Tibial nerve (tissue), 4 donors: ENCODE measurements around the gene HSD17B4. TPM values are rescaled to one million over a fixed set of nuclear protein-coding genes. Genes with fewer than 3 reads are reported as not detected.
"Not testable (repeated sequence)": the region's sequence is repeated elsewhere in the genome, so short reads cannot be mapped to it uniquely, and the experiment has no call there.

Experiments
- DNase-seq, 2 donors: peaks; one replicate each; pipeline ENCODE4 v3.0.0-alpha.2; 2019; ENCODE audit warnings: low spot score in 2 of 2
- H3K27ac ChIP-seq, 4 donors: fragments of 200-600 bp; sonication (generic) in 3 of 4; one replicate each; pipeline ENCODE4 v1.5.1; 2017 to 2019; ENCODE audit warnings: mild to moderate bottlenecking in 1 of 4
- H3K27me3 ChIP-seq, 2 donors: fragments of 200-600 bp; sonication (generic) in 1 of 2; one replicate each; pipeline versions ENCODE4 v1.5.1 to v1.6.0; 2017 to 2019
- H3K36me3 ChIP-seq, 3 donors: fragments of 200-600 bp; sonication (generic); one replicate each; pipeline ENCODE4 v1.5.1; 2018 to 2019
- H3K4me1 ChIP-seq, 4 donors: fragments of 200-600 bp; sonication (generic) in 3 of 4; one replicate each; pipeline ENCODE4 v1.5.1; 2017 to 2019
- H3K4me3 ChIP-seq, 4 donors: fragments of 200-600 bp; sonication (generic) in 3 of 4; one replicate each; pipeline ENCODE4 v1.5.1; 2017 to 2019; ENCODE audit warnings: mild to moderate bottlenecking in 1 of 4, moderate library complexity in 1 of 4
- H3K9me3 ChIP-seq, 4 donors: fragments of 200-600 bp; sonication (generic) in 3 of 4; one replicate each; pipeline ENCODE4 v1.5.1; 2017 to 2019
- CTCF ChIP-seq, 5 experiments: fragments of 200-600 bp in 3 of 5; fragments of 450-650 bp in 2 of 5; sonication (generic) in 3 of 5; IDR thresholded peaks; one replicate each; pipeline ENCODE4 v1.5.1; 2016 to 2019; ENCODE audit warnings: antibody characterized with exemption in 5 of 5, mild to moderate bottlenecking in 3 of 5, moderate library complexity in 2 of 5
- EP300 ChIP-seq, 2 donors: sonication (generic); formaldehyde crosslinking; IDR thresholded peaks; one replicate each; pipeline ENCODE4 v1.6.1; 2017; ENCODE audit warnings: antibody characterized with exemption in 2 of 2, mild to moderate bottlenecking in 1 of 2
- POLR2A ChIP-seq, 2 donors: fragments of 450-650 bp; IDR thresholded peaks; one replicate each; pipeline ENCODE4 v1.6.1; 2017; ENCODE audit warnings: antibody characterized with exemption in 2 of 2, mild to moderate bottlenecking in 2 of 2, moderate library complexity in 2 of 2
- WGBS, 2 donors: methylation state at CpG; one replicate each; pipeline ENCODE4 v1.1.5; 2018; 5-methylcytosine and 5-hydroxymethylcytosine counted together
- total RNA-seq, 4 donors: library from RNA; depleted of rRNA; stranded (reverse); fragments of >200 nt; gene quantifications; one replicate each; pipeline ENCODE4 v1.1.0, GENCODE V29; 2016

Gene HSD17B4
- total RNA-seq, 4 donors from 2014 or later: 108 to 176 (median 113) TPM

- no peak for TF ChIP-seq CTCF (IDR thresholded peaks at IDR 0.05)
- no peak for TF ChIP-seq EP300 (IDR thresholded peaks at IDR 0.05)
- no peak for TF ChIP-seq POLR2A (IDR thresholded peaks at IDR 0.05)
- H3K36me3 ChIP-seq: no peaks in the 10 kb centered on the region
- no peaks in the 10 kb centered on the region for H3K4me1 ChIP-seq
- H3K27ac ChIP-seq: no peak overlapping the region
- peak overlapping the region in 1 of 4 donors; percentile 5 for H3K4me3 ChIP-seq
- 78% methylated on average over 8 of the region's 8 CpGs for WGBS, 2 donors
- H3K27me3 ChIP-seq: no peaks in the 10 kb centered on the region
- peaks cover 0 to 3% (median 0%) of the 10 kb centered on the region in 4 donors for H3K9me3 ChIP-seq
- DNase-seq: no peak
These were observed 13.1 kb upstream of the HSD17B4 start for GRCh38 chr5:119439140-119439631.

- H3K4me1 ChIP-seq, H3K9me3 ChIP-seq, H3K27me3 ChIP-seq, H3K36me3 ChIP-seq, H3K4me3 ChIP-seq, H3K27ac ChIP-seq, DNase-seq: not testable (repeated sequence)
- 74 to 91% methylated on average over 3 of the region's 3 CpGs for WGBS, 2 donors
These were observed 12.7 kb upstream of the HSD17B4 start for GRCh38 chr5:119439632-119440031.

- H3K27me3 ChIP-seq, DNase-seq, H3K27ac ChIP-seq, H3K36me3 ChIP-seq, H3K9me3 ChIP-seq, H3K4me1 ChIP-seq, H3K4me3 ChIP-seq: not testable (repeated sequence)
- 90 to 93% methylated on average over 4 of the region's 4 CpGs for WGBS, 2 donors
These were observed 7.7 kb upstream of the HSD17B4 start for GRCh38 chr5:119444643-119445042.

GRCh38 chr5:119445544-119445943, 6.8 kb upstream of the HSD17B4 start:
- 48 to 51% methylated on average over 13 of the region's 13 CpGs for WGBS, 2 donors
- H3K4me3 ChIP-seq: no peak overlapping the region

GRCh38 chr5:119449882-119450281, 2.4 kb upstream of the HSD17B4 start:
- Histone ChIP-seq H3K27ac (no peak overlapping the region), H3K36me3 (no peaks in the 10 kb centered on the region), H3K4me3 (no peak overlapping the region), H3K27me3 (no peaks in the 10 kb centered on the region), H3K4me1 (peaks cover 0 to 21% (median 4%) of the 10 kb centered on the region in 4 donors), H3K9me3 (peaks cover 0 to 16% (median 0%) of the 10 kb centered on the region in 4 donors)
- DNase-seq: no peak
- no peak for TF ChIP-seq CTCF (IDR thresholded peaks at IDR 0.05)
- no peak for TF ChIP-seq EP300 (IDR thresholded peaks at IDR 0.05)
- no peak for TF ChIP-seq POLR2A (IDR thresholded peaks at IDR 0.05)
- 92 to 95% methylated on average over 3 of the region's 3 CpGs for WGBS, 2 donors

More at GRCh38 chr5:119445544-119445943, 6.8 kb upstream of the HSD17B4 start:
- H3K9me3 ChIP-seq: peaks cover 0 to 12% (median 0%) of the 10 kb centered on the region in 4 donors
- no peak overlapping the region for H3K27ac ChIP-seq
- DNase-seq: no peak
- H3K4me1 ChIP-seq: no peaks in the 10 kb centered on the region
- no peaks in the 10 kb centered on the region for H3K27me3 ChIP-seq
- H3K36me3 ChIP-seq: no peaks in the 10 kb centered on the region
- no peak for TF ChIP-seq CTCF (IDR thresholded peaks at IDR 0.05)
- TF ChIP-seq POLR2A (IDR thresholded peaks at IDR 0.05): no peak
- no peak for TF ChIP-seq EP300 (IDR thresholded peaks at IDR 0.05)

- not testable (repeated sequence) for DNase-seq, H3K4me3 ChIP-seq, H3K27me3 ChIP-seq, H3K27ac ChIP-seq, H3K36me3 ChIP-seq
- peaks cover 0 to 21% (median 4%) of the 10 kb centered on the region in 4 donors for H3K4me1 ChIP-seq
- H3K9me3 ChIP-seq: peaks cover 0 to 16% (median 0%) of the 10 kb centered on the region in 4 donors
- 95% methylated on average over 4 of the region's 4 CpGs for WGBS, 2 donors
These were observed 1.7 kb upstream of the HSD17B4 start for GRCh38 chr5:119450627-119451026.

- Histone ChIP-seq H3K36me3 (peaks cover 0 to 1% (median 0%) of the 10 kb centered on the region in 3 donors), H3K27ac (no peak overlapping the region), H3K27me3 (no peaks in the 10 kb centered on the region), H3K4me1 (peaks cover 0 to 21% (median 4%) of the 10 kb centered on the region in 4 donors), H3K4me3 (no peak overlapping the region), H3K9me3 (peaks cover 0 to 16% (median 0%) of the 10 kb centered on the region in 4 donors)
- no peak for TF ChIP-seq POLR2A (IDR thresholded peaks at IDR 0.05)
- TF ChIP-seq EP300 (IDR thresholded peaks at IDR 0.05): no peak
- TF ChIP-seq CTCF (IDR thresholded peaks at IDR 0.05): no peak
- no peak for DNase-seq
- WGBS, 2 donors: 91% methylated on average over 4 of the region's 4 CpGs
These were observed 736 bp upstream of the HSD17B4 start for GRCh38 chr5:119451561-119451960.
